K562 (cell line): ENCODE results near the gene CD46.

ENCODE experiments used
- HBP1 ChIP-seq: fragments of 450-650 bp; formaldehyde crosslinking; IDR thresholded peaks from 2 replicates; pipeline ENCODE4 v1.4.0; 2022; ENCODE audit warnings: missing genetic modification characterization
- POLR2A ChIP-seq: fragments of 450-650 bp; conservative IDR thresholded peaks from 2 replicates; pipeline ENCODE4 v1.6.1; 2016
- RBFOX2 ChIP-seq: fragments of 200-400 bp; formaldehyde crosslinking; IDR thresholded peaks from 2 replicates; pipeline ENCODE4 v1.6.1; 2017; ENCODE audit warnings: low read depth, mild to moderate bottlenecking, low read length, moderate library complexity
- REST ChIP-seq, 2 experiments: fragments of 450-650 bp; formaldehyde crosslinking in 1 of 2; IDR thresholded peaks; 2 replicates each; pipeline versions ENCODE4 v1.4.0 to v1.6.1; 2014 to 2020; ENCODE audit warnings: mild to moderate bottlenecking in 2 of 2, borderline replicate concordance in 1 of 2, low read depth in 1 of 2
- YY1 ChIP-seq, 3 experiments: IDR thresholded peaks; 2 replicates each; pipeline ENCODE4 v1.6.1; 2011; ENCODE audit warnings: low read length in 2 of 3, mild to moderate bottlenecking in 2 of 3, moderate library complexity in 2 of 3, borderline replicate concordance in 1 of 3, control low read depth in 1 of 3, low read depth in 1 of 3; ENCODE audit not compliant: insufficient read depth in 3 of 3, insufficient replicate concordance in 2 of 3, control insufficient read depth in 1 of 3, insufficient read length in 1 of 3; ENCODE audit errors: extremely low read depth in 1 of 3
- ZNF431 ChIP-seq: sonication (generic); formaldehyde crosslinking; IDR thresholded peaks from 2 replicates; pipeline ENCODE4 v1.8.0; 2022; ENCODE audit warnings: mild to moderate bottlenecking, missing genetic modification reagents

- TF ChIP-seq HBP1 (CRISPR knock-in tag) = no peak
- TF ChIP-seq POLR2A = no peak
- no peak for TF ChIP-seq REST (IDR thresholded peaks at IDR 0.05; ENCODE audit: borderline replicate concordance)
- TF ChIP-seq REST (CRISPR knock-in tag; IDR thresholded peaks at IDR 0.05; ENCODE audit: low read depth) = no peak
- TF ChIP-seq ZNF431 = no peak
- TF ChIP-seq RBFOX2 = no peak
- TF ChIP-seq YY1 (IDR thresholded peaks at IDR 0.05; ENCODE audit: borderline replicate concordance in 1 of 3, control insufficient read depth in 1 of 3, extremely low read depth in 1 of 3, insufficient read depth in 3 of 3, insufficient read length in 1 of 3, insufficient replicate concordance in 2 of 3, low read depth in 1 of 3, low read length in 2 of 3) = peak in 1 of 3 experiments; percentile 71
Measured at GRCh38 chr1:207805841-207806421, 54.1 kb downstream of the CD46 start.
